HFFc6 (cell line): ENCODE results near the gene SLC15A5. TPM values are rescaled to one million over a fixed set of nuclear protein-coding genes. Genes with fewer than 3 reads are reported as not detected.

Experiments
- DNase-seq: peaks from one replicate; pipeline ENCODE4 v3.0.0-alpha.2; 2018
- H3K27ac Mint-ChIP-seq: 2 replicates; pipeline ENCODE4 v1.8.0; 2020; ENCODE audit warnings: mild to moderate bottlenecking, mixed read lengths
- H3K27me3 Mint-ChIP-seq: 2 replicates; pipeline ENCODE4 v1.8.0; 2021; ENCODE audit warnings: mild to moderate bottlenecking, moderate library complexity, mixed read lengths; ENCODE audit not compliant: insufficient read depth
- H3K36me3 Mint-ChIP-seq: 2 replicates; pipeline ENCODE4 v1.8.0; 2021; ENCODE audit warnings: low read depth, mixed read lengths
- H3K4me1 Mint-ChIP-seq: 2 replicates; pipeline ENCODE4 v1.8.0; 2020; ENCODE audit warnings: low read depth, mixed read lengths
- H3K4me3 Mint-ChIP-seq: 2 replicates; pipeline ENCODE4 v1.8.0; 2020; ENCODE audit warnings: mild to moderate bottlenecking, moderate library complexity, mixed read lengths
- H3K9me3 Mint-ChIP-seq: 2 replicates; pipeline ENCODE4 v1.8.0; 2020; ENCODE audit warnings: mild to moderate bottlenecking, mixed read lengths
- CTCF ChIP-seq: fragments of 200-600 bp; sonication (generic); IDR thresholded peaks from 2 replicates; pipeline ENCODE4 v1.5.0; 2021; ENCODE audit warnings: antibody characterized with exemption, mild to moderate bottlenecking
- total RNA-seq, 6 experiments: library from RNA; stranded (reverse); fragmentation: NEBNext Ultra II Directional; extraction: Animal tissue kit (Norgen Biotek cat#: 25700); gene quantifications; 2 replicates in 1 of 6; 3 replicates in 5 of 6; pipeline ENCODE4 v1.2.3, GENCODE V29; 2021

Gene SLC15A5
- total RNA-seq, 6 experiments from 2014 or later, result not detected

- H3K36me3 Mint-ChIP-seq, result no peaks in the 10 kb centered on the region
- no peak overlapping the region for H3K27ac Mint-ChIP-seq
- TF ChIP-seq CTCF, result peak; percentile 70
- no peaks in the 10 kb centered on the region for H3K9me3 Mint-ChIP-seq
- H3K27me3 Mint-ChIP-seq, result peaks cover 10% of the 10 kb centered on the region; the same call in 1 of the 2 replicates
- no peaks in the 10 kb centered on the region for H3K4me1 Mint-ChIP-seq
- no peak overlapping the region for H3K4me3 Mint-ChIP-seq
- peak; percentile 14 for DNase-seq
These were observed 87.6 kb downstream of the SLC15A5 start for GRCh38 chr12:16189849-16190248.

GRCh38 chr12:16187660-16188059 lies 89.8 kb downstream of the SLC15A5 start:
- H3K27ac Mint-ChIP-seq, result no peak overlapping the region
- H3K4me1 Mint-ChIP-seq, result no peaks in the 10 kb centered on the region
- no peak overlapping the region for H3K4me3 Mint-ChIP-seq
- no peak for DNase-seq
- no peak for TF ChIP-seq CTCF
- peaks cover 10% of the 10 kb centered on the region; the same call in 1 of the 2 replicates for H3K27me3 Mint-ChIP-seq
- no peaks in the 10 kb centered on the region for H3K9me3 Mint-ChIP-seq
- H3K36me3 Mint-ChIP-seq, result no peaks in the 10 kb centered on the region

GRCh38 chr12:16184681-16185080 lies 92.8 kb downstream of the SLC15A5 start:
- no peak for DNase-seq
- no peak for TF ChIP-seq CTCF
- Mint-ChIP-seq H3K27me3 (peaks cover 10% of the 10 kb centered on the region; the same call in 1 of the 2 replicates), H3K36me3 (no peaks in the 10 kb centered on the region), H3K4me3 (no peak overlapping the region), H3K4me1 (no peaks in the 10 kb centered on the region), H3K27ac (no peak overlapping the region), H3K9me3 (no peaks in the 10 kb centered on the region)

GRCh38 chr12:16183541-16183940 lies 93.9 kb downstream of the SLC15A5 start:
- H3K9me3 Mint-ChIP-seq, result no peaks in the 10 kb centered on the region
- no peak for TF ChIP-seq CTCF
- no peak overlapping the region for H3K27ac Mint-ChIP-seq
- no peaks in the 10 kb centered on the region for H3K4me1 Mint-ChIP-seq
- H3K4me3 Mint-ChIP-seq, result no peak overlapping the region
- H3K27me3 Mint-ChIP-seq, result peaks cover 10% of the 10 kb centered on the region; the same call in 1 of the 2 replicates
- no peaks in the 10 kb centered on the region for H3K36me3 Mint-ChIP-seq
- DNase-seq, result no peak

- no peak for TF ChIP-seq CTCF
- Mint-ChIP-seq H3K36me3 (no peaks in the 10 kb centered on the region), H3K4me1 (no peaks in the 10 kb centered on the region), H3K9me3 (no peaks in the 10 kb centered on the region), H3K27ac (no peak overlapping the region), H3K27me3 (peaks cover 2% of the 10 kb centered on the region; the same call in 1 of the 2 replicates), H3K4me3 (no peak overlapping the region)
- no peak for DNase-seq
These were observed 101.6 kb downstream of the SLC15A5 start for GRCh38 chr12:16175840-16176239.

- TF ChIP-seq CTCF, result no peak
- DNase-seq, result no peak
- Mint-ChIP-seq H3K4me1 (no peaks in the 10 kb centered on the region), H3K4me3 (no peak overlapping the region), H3K9me3 (no peaks in the 10 kb centered on the region), H3K27ac (no peak overlapping the region), H3K36me3 (no peaks in the 10 kb centered on the region), H3K27me3 (peaks cover 2% of the 10 kb centered on the region; the same call in 1 of the 2 replicates)
These were observed 103.2 kb downstream of the SLC15A5 start for GRCh38 chr12:16174282-16174681.
